SK-N-SH treated with all-trans-retinoic acid at 6 μM for 48 hours (cell line): ENCODE data around the gene FTO.

Source experiments
- ATAC-seq: fragments of 200-7000 bp; cut with Tn5 transposase; 3 replicates; pipeline ENCODE4 v1.9.1; 2020; ENCODE audit warnings: mild to moderate bottlenecking, moderate library complexity
- ARNTL ChIP-seq: fragments of 450-650 bp; formaldehyde crosslinking; IDR thresholded peaks from 2 replicates; pipeline ENCODE4 v1.5.0; 2020; ENCODE audit warnings: low read depth, mild to moderate bottlenecking, moderate library complexity, borderline replicate concordance
- BACH2 ChIP-seq: fragments of 250-450 bp; sonication (Bioruptor Pico); IDR thresholded peaks from 2 replicates; pipeline ENCODE4 v1.9.0; 2021; ENCODE audit warnings: mild to moderate bottlenecking, borderline replicate concordance
- CREB5 ChIP-seq: fragments of 250-450 bp; sonication (Bioruptor Pico); IDR thresholded peaks from 2 replicates; pipeline ENCODE4 v1.5.1; 2020; ENCODE audit warnings: low read depth, mild to moderate bottlenecking, moderate library complexity
- ESRRG ChIP-seq: fragments of 250-450 bp; sonication (Bioruptor Pico); IDR thresholded peaks from 2 replicates; pipeline ENCODE4 v1.6.1; 2021; ENCODE audit warnings: mild to moderate bottlenecking
- GLIS3 ChIP-seq: fragments of 250-450 bp; sonication (Bioruptor Pico); IDR thresholded peaks from 2 replicates; pipeline ENCODE4 v1.5.0; 2020; ENCODE audit warnings: mild to moderate bottlenecking, moderate library complexity
- ISL1 ChIP-seq: fragments of 250-450 bp; sonication (Bioruptor Pico); IDR thresholded peaks from 2 replicates; pipeline ENCODE4 v2.1.2; 2022; ENCODE audit warnings: mild to moderate bottlenecking, moderate library complexity
- OSR1 ChIP-seq: fragments of 250-450 bp; sonication (Bioruptor Pico); IDR thresholded peaks from 2 replicates; pipeline ENCODE4 v1.8.0; 2022; ENCODE audit warnings: moderate library complexity, mild to moderate bottlenecking, inconsistent platforms
- POU6F1 ChIP-seq: fragments of 250-450 bp; sonication (Bioruptor Pico); IDR thresholded peaks from 2 replicates; pipeline ENCODE4 v1.8.0; 2021; ENCODE audit warnings: low read depth, mild to moderate bottlenecking, moderate library complexity, borderline replicate concordance
- PPARA ChIP-seq: fragments of 250-450 bp; sonication (Bioruptor Pico); IDR thresholded peaks from 2 replicates; pipeline ENCODE4 v1.5.0; 2020; ENCODE audit warnings: mild to moderate bottlenecking, borderline replicate concordance
- RARB ChIP-seq: fragments of 250-450 bp; sonication (Bioruptor Pico); IDR thresholded peaks from 2 replicates; pipeline ENCODE4 v1.8.0; 2021; ENCODE audit warnings: mild to moderate bottlenecking, moderate library complexity
- TCF4 ChIP-seq: fragments of 250-450 bp; sonication (Bioruptor Pico); IDR thresholded peaks from 2 replicates; pipeline ENCODE4 v1.8.0; 2021; ENCODE audit warnings: mild to moderate bottlenecking, moderate library complexity, borderline replicate concordance
- TOX ChIP-seq: fragments of 250-450 bp; sonication (Bioruptor Pico); IDR thresholded peaks from 2 replicates; pipeline ENCODE4 v1.8.0; 2021; ENCODE audit warnings: mild to moderate bottlenecking, moderate library complexity, borderline replicate concordance
- TSHZ2 ChIP-seq: fragments of 250-450 bp; sonication (Bioruptor Pico); IDR thresholded peaks from 2 replicates; pipeline ENCODE4 v1.5.0; 2020; ENCODE audit warnings: mild to moderate bottlenecking, moderate library complexity
- ZC3H10 ChIP-seq: fragments of 250-450 bp; sonication (Bioruptor Pico); IDR thresholded peaks from 2 replicates; pipeline ENCODE4 v1.5.1; 2021; ENCODE audit warnings: mild to moderate bottlenecking, moderate library complexity
- ZFP3 ChIP-seq: fragments of 250-450 bp; sonication (Bioruptor Pico); IDR thresholded peaks from 2 replicates; pipeline ENCODE4 v1.5.0; 2020; ENCODE audit warnings: mild to moderate bottlenecking, moderate library complexity
- ZFP30 ChIP-seq: fragments of 450-650 bp; formaldehyde crosslinking; IDR thresholded peaks from 2 replicates; pipeline ENCODE4 v1.5.0; 2022; ENCODE audit warnings: mild to moderate bottlenecking, moderate library complexity
- ZNF70 ChIP-seq: fragments of 450-650 bp; formaldehyde crosslinking; IDR thresholded peaks from 2 replicates; pipeline ENCODE4 v1.5.0; 2020; ENCODE audit warnings: mild to moderate bottlenecking, moderate library complexity
- ZNF8 ChIP-seq: fragments of 450-650 bp; formaldehyde crosslinking; IDR thresholded peaks from 2 replicates; pipeline ENCODE4 v1.5.0; 2020; ENCODE audit warnings: mild to moderate bottlenecking, moderate library complexity
- TF ChIP-seq, protein P1 (sequence below): fragments of 250-450 bp; sonication (Bioruptor Pico); IDR thresholded peaks from 2 replicates; pipeline ENCODE4 v1.5.1; 2021; ENCODE audit warnings: mild to moderate bottlenecking, moderate library complexity
- TF ChIP-seq, protein P2 (sequence below): fragments of 250-450 bp; sonication (Bioruptor Pico); IDR thresholded peaks from 2 replicates; pipeline ENCODE4 v1.8.0; 2020; ENCODE audit warnings: mild to moderate bottlenecking, moderate library complexity, borderline replicate concordance

FTO gene

DNA sequence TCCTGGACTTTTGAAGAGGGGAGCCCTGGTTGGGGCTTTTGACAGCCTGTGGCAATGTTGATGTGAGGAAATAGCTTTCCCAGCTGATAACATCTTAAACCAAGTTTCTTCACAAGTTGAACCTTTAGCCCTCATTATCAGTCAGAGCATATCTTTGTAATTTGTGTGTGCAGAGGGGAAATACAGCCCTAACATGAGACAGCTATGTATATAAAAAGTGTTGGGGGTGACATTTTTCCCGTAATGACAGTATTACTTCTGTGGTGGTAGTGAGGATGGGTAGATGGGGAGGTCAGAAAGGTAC is 221.1 kb downstream of the FTO start:
- TF ChIP-seq GLIS3 (CRISPR knock-in tag) (no peak), ISL1 (CRISPR knock-in tag) (no peak), PPARA (CRISPR knock-in tag) (no peak), ZNF70 (CRISPR knock-in tag) (no peak), ZC3H10 (CRISPR knock-in tag) (no peak), ZFP30 (CRISPR knock-in tag) (no peak)
- TF ChIP-seq, all 23 proteins: peak for 0
- ATAC-seq, result no peak

DNA sequence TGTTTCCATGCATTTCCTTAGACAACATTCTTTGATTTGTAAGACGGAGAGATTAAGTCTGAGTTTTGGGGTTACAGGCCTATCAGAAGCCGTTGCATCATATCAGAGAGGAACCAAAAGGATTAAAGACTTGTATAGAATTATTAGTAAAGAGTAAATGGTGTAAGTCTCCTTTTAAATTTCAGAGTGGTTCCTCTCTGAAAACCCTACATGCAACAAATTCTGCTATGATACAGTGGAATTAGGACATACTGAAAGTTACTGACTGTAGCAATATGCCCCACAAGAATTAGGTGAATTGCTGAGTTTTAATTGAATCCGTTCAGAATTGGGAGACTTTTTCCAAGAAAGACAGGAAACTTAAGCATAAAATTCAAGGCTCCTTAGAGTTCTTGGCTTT is 221.6 kb downstream of the FTO start:
- TF ChIP-seq, protein P1, sequence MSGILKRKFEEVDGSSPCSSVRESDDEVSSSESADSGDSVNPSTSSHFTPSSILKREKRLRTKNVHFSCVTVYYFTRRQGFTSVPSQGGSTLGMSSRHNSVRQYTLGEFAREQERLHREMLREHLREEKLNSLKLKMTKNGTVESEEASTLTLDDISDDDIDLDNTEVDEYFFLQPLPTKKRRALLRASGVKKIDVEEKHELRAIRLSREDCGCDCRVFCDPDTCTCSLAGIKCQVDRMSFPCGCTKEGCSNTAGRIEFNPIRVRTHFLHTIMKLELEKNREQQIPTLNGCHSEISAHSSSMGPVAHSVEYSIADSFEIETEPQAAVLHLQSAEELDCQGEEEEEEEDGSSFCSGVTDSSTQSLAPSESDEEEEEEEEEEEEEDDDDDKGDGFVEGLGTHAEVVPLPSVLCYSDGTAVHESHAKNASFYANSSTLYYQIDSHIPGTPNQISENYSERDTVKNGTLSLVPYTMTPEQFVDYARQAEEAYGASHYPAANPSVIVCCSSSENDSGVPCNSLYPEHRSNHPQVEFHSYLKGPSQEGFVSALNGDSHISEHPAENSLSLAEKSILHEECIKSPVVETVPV (CRISPR knock-in tag), result no peak
- TF ChIP-seq ZNF70 (CRISPR knock-in tag) (no peak), TCF4 (CRISPR knock-in tag) (no peak), ZFP30 (CRISPR knock-in tag) (no peak), ZFP3 (CRISPR knock-in tag) (no peak), ARNTL (CRISPR knock-in tag) (no peak), RARB (CRISPR knock-in tag) (no peak), OSR1 (no peak), TOX (no peak), ESRRG (no peak)
- no peak for ATAC-seq

- no peak for ATAC-seq
- TF ChIP-seq ZNF8 (CRISPR knock-in tag) (no peak), ARNTL (CRISPR knock-in tag) (no peak), CREB5 (no peak), GLIS3 (CRISPR knock-in tag) (no peak), TOX (no peak), PPARA (CRISPR knock-in tag) (no peak), POU6F1 (CRISPR knock-in tag) (no peak), TCF4 (CRISPR knock-in tag) (no peak), ZFP30 (CRISPR knock-in tag) (no peak), TSHZ2 (no peak), BACH2 (CRISPR knock-in tag) (no peak), ZNF70 (CRISPR knock-in tag) (no peak), ISL1 (CRISPR knock-in tag) (no peak), ZFP3 (CRISPR knock-in tag) (no peak), ESRRG (no peak)
- TF ChIP-seq, protein P2, sequence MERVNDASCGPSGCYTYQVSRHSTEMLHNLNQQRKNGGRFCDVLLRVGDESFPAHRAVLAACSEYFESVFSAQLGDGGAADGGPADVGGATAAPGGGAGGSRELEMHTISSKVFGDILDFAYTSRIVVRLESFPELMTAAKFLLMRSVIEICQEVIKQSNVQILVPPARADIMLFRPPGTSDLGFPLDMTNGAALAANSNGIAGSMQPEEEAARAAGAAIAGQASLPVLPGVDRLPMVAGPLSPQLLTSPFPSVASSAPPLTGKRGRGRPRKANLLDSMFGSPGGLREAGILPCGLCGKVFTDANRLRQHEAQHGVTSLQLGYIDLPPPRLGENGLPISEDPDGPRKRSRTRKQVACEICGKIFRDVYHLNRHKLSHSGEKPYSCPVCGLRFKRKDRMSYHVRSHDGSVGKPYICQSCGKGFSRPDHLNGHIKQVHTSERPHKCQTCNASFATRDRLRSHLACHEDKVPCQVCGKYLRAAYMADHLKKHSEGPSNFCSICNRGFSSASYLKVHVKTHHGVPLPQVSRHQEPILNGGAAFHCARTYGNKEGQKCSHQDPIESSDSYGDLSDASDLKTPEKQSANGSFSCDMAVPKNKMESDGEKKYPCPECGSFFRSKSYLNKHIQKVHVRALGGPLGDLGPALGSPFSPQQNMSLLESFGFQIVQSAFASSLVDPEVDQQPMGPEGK (CRISPR knock-in tag), result no peak
Measured at GRCh38 chr16:53926209-53926608, 222.3 kb downstream of the FTO start.

DNA sequence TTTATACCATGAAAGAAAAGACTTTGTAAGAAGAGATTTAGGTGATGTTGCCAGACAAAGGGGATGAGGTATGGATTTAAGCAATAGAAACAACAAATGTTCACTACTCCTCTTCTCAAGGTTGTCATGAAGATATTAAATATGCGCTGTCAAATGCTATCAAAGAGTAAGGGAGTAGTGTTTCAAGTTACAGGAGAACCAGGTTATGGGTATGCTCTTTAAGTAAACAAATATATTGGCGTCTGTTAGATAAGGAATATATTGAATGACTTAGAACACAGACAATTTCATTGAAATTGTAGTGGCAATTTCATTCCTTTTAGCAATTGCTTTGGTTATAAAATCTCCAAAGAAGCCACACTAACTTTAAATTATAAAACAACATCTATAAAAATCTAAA is 229.0 kb downstream of the FTO start:
- no peak for ATAC-seq
- TF ChIP-seq ZC3H10 (CRISPR knock-in tag) (no peak), TCF4 (CRISPR knock-in tag) (no peak), ISL1 (CRISPR knock-in tag) (no peak), ESRRG (no peak), CREB5 (no peak), RARB (CRISPR knock-in tag) (no peak), BACH2 (CRISPR knock-in tag) (no peak), ZNF8 (CRISPR knock-in tag) (no peak), GLIS3 (CRISPR knock-in tag) (no peak)
- TF ChIP-seq, protein P1 (CRISPR knock-in tag), result no peak
